ENCODE data around the gene CMTR1. TPM values are rescaled to one million over a fixed set of nuclear protein-coding genes. Genes with fewer than 3 reads are reported as not detected.

CMTR1 gene
- total and polyA plus RNA-seq, 2 of the 13 experiments (the other 11 are each of a cell fraction or from before 2014, with no cell fraction given): 19.7 to 55.2 TPM

DNA sequence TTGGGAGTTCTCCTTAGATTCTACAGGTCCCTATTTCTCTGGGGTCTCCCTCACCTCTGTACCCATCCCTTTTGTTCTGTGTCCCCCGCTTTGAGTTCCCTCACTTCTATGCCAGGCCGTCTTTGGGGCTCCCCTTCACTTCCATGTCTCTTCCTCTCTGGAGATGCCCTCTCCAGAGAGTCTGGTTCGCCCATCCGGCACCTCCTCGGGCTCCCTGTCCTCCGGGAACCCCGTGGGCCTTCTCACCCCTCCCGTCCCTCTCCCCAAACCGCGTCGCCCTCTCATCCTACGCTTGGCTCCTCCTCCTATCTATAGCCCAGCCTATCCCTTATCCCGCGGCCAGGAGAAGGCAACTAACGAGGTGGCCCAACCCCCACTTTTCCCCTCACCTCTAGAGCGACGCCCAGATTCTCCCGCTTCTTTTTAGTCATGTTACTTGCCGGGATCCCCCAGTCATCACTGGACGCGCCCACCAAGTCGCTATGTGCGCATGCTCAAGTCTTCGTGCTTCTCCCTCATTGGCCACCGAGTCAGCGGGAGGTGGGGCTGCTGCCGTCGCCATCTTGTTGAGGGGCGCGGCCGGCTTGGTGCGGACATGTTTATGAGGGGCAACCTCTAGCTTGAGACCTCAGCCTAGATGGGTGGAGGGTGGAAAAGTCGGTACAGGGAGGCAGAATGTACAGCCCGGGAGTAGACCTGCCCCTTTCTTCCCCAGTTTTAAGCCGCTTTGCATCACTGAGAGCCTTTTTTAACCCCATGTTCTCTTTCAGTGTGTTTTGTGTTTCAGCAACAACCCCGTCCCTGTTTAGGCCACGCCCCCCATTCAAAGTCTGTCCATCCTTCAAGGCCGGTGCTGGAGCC is 66.6 kb downstream of the CMTR1 start, which contains the start of gene CCDC167 (continued):
- TF ChIP-seq, protein P1, sequence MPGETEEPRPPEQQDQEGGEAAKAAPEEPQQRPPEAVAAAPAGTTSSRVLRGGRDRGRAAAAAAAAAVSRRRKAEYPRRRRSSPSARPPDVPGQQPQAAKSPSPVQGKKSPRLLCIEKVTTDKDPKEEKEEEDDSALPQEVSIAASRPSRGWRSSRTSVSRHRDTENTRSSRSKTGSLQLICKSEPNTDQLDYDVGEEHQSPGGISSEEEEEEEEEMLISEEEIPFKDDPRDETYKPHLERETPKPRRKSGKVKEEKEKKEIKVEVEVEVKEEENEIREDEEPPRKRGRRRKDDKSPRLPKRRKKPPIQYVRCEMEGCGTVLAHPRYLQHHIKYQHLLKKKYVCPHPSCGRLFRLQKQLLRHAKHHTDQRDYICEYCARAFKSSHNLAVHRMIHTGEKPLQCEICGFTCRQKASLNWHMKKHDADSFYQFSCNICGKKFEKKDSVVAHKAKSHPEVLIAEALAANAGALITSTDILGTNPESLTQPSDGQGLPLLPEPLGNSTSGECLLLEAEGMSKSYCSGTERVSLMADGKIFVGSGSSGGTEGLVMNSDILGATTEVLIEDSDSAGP (CRISPR knock-in tag; IDR thresholded peaks at IDR 0.05; ENCODE audit: borderline replicate concordance): peak; percentile 71; the same call in 1 of the 2 replicates
- no peak for TF ChIP-seq ZNF570 (CRISPR knock-in tag; IDR thresholded peaks at IDR 0.05; ENCODE audit: borderline replicate concordance)
- no peak for TF ChIP-seq ZSCAN21 (CRISPR knock-in tag; IDR thresholded peaks at IDR 0.05; ENCODE audit: borderline replicate concordance)
- TF ChIP-seq, protein P2, sequence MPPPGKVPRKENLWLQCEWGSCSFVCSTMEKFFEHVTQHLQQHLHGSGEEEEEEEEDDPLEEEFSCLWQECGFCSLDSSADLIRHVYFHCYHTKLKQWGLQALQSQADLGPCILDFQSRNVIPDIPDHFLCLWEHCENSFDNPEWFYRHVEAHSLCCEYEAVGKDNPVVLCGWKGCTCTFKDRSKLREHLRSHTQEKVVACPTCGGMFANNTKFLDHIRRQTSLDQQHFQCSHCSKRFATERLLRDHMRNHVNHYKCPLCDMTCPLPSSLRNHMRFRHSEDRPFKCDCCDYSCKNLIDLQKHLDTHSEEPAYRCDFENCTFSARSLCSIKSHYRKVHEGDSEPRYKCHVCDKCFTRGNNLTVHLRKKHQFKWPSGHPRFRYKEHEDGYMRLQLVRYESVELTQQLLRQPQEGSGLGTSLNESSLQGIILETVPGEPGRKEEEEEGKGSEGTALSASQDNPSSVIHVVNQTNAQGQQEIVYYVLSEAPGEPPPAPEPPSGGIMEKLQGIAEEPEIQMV (CRISPR knock-in tag; IDR thresholded peaks at IDR 0.05; ENCODE audit: low read depth): peak; percentile 41; the same call in 1 of the 2 replicates
- TF ChIP-seq, protein P3, sequence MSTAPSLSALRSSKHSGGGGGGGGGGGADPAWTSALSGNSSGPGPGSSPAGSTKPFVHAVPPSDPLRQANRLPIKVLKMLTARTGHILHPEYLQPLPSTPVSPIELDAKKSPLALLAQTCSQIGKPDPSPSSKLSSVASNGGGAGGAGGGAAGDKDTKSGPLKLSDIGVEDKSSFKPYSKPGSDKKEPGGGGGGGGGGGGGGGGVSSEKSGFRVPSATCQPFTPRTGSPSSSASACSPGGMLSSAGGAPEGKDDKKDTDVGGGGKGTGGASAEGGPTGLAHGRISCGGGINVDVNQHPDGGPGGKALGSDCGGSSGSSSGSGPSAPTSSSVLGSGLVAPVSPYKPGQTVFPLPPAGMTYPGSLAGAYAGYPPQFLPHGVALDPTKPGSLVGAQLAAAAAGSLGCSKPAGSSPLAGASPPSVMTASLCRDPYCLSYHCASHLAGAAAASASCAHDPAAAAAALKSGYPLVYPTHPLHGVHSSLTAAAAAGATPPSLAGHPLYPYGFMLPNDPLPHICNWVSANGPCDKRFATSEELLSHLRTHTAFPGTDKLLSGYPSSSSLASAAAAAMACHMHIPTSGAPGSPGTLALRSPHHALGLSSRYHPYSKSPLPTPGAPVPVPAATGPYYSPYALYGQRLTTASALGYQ (CRISPR knock-in tag; IDR thresholded peaks at IDR 0.05): no peak
- TF ChIP-seq KDM1A (CRISPR knock-in tag; IDR thresholded peaks at IDR 0.05): no peak
- TF ChIP-seq, protein P4, sequence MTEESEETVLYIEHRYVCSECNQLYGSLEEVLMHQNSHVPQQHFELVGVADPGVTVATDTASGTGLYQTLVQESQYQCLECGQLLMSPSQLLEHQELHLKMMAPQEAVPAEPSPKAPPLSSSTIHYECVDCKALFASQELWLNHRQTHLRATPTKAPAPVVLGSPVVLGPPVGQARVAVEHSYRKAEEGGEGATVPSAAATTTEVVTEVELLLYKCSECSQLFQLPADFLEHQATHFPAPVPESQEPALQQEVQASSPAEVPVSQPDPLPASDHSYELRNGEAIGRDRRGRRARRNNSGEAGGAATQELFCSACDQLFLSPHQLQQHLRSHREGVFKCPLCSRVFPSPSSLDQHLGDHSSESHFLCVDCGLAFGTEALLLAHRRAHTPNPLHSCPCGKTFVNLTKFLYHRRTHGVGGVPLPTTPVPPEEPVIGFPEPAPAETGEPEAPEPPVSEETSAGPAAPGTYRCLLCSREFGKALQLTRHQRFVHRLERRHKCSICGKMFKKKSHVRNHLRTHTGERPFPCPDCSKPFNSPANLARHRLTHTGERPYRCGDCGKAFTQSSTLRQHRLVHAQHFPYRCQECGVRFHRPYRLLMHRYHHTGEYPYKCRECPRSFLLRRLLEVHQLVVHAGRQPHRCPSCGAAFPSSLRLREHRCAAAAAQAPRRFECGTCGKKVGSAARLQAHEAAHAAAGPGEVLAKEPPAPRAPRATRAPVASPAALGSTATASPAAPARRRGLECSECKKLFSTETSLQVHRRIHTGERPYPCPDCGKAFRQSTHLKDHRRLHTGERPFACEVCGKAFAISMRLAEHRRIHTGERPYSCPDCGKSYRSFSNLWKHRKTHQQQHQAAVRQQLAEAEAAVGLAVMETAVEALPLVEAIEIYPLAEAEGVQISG (CRISPR knock-in tag; IDR thresholded peaks at IDR 0.05): peak; percentile 62
- no peak for TF ChIP-seq EED (CRISPR knock-in tag; IDR thresholded peaks at IDR 0.05)
- TF ChIP-seq NAIF1 (CRISPR knock-in tag; IDR thresholded peaks at IDR 0.05; ENCODE audit: borderline replicate concordance): no peak
- no peak for TF ChIP-seq NONO (IDR thresholded peaks at IDR 0.05)
- no peak for TF ChIP-seq NONO (CRISPR knock-in tag; conservative IDR thresholded peaks at IDR 0.05)
- TF ChIP-seq REPIN1 (CRISPR knock-in tag; IDR thresholded peaks at IDR 0.05; ENCODE audit: borderline replicate concordance, low read depth): no peak
- no peak for TF ChIP-seq SP5 (CRISPR knock-in tag; IDR thresholded peaks at IDR 0.05; ENCODE audit: borderline replicate concordance, low read depth)
- peak; percentile 78 for TF ChIP-seq FOXC1 (CRISPR knock-in tag; IDR thresholded peaks at IDR 0.05; ENCODE audit: borderline replicate concordance)
- no peak for TF ChIP-seq TMF1 (CRISPR knock-in tag; IDR thresholded peaks at IDR 0.05; ENCODE audit: low read depth)
- no peak for TF ChIP-seq RBM22 (optimal IDR thresholded peaks at IDR 0.05; ENCODE audit: low read length)
- peak; percentile 91 for TF ChIP-seq NFYC (CRISPR knock-in tag; IDR thresholded peaks at IDR 0.05)
- TF ChIP-seq THYN1 (CRISPR knock-in tag; IDR thresholded peaks at IDR 0.05; ENCODE audit: borderline replicate concordance, low read depth): no peak
- TF ChIP-seq, protein P5, sequence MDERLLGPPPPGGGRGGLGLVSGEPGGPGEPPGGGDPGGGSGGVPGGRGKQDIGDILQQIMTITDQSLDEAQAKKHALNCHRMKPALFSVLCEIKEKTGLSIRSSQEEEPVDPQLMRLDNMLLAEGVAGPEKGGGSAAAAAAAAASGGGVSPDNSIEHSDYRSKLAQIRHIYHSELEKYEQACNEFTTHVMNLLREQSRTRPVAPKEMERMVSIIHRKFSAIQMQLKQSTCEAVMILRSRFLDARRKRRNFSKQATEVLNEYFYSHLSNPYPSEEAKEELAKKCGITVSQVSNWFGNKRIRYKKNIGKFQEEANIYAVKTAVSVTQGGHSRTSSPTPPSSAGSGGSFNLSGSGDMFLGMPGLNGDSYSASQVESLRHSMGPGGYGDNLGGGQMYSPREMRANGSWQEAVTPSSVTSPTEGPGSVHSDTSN (CRISPR knock-in tag; IDR thresholded peaks at IDR 0.05): no peak

Data from HepG2 (cell line).